Stimulated activated CD4-positive, alpha-beta T cell treated with anti-CD3 and anti-CD28 coated beads, TNF-alpha, amount 100 ng/mL, for 1 hour (primary cell): ENCODE data around the gene MPP4.

ENCODE experiments used
- DNase-seq, 3 donors: peaks; one replicate each; pipeline ENCODE4 v3.0.0-alpha.2; 2020; ENCODE audit warnings: low read depth in 3 of 3, low spot score in 1 of 3

The MPP4 gene

DNA sequence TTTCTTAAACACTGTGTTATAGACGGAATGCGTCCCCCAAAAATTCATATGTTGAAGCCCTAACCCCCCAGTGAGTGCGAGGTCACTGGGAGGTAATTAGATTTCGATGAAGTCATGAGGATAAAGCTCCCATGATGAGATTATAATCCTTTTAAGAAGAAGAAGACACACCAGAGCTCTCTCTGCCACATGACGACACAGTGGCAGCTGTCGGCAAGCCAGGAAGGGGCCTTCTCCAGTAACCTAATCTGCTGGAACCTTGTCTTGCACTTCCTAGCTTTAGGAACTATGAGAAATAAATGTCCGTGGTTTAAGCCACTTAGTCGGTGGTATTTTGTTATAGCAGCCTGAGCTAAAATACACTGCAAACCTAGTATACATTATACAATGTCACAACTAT is 67.4 kb downstream of the MPP4 start:
- DNase-seq = no peak

DNA sequence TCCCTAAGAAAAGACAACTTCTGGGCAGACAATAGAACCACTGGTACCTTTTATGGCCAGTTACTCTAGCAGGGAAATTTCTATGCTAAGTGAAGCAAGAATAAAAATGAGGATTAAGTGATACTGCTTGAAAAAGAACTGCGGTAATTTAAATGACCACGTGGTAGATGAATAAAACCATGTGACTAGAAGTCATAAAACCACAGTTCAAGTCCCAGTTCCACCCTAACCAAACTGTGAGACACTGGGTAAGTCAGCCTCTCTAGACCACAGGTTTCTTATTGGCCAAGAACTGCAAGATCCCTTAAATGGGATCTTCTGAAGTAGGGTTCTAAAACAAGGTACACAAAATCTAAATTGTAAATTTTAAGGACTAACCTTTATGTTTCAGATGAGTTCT is 67.9 kb downstream of the MPP4 start:
- DNase-seq = no peak

DNA sequence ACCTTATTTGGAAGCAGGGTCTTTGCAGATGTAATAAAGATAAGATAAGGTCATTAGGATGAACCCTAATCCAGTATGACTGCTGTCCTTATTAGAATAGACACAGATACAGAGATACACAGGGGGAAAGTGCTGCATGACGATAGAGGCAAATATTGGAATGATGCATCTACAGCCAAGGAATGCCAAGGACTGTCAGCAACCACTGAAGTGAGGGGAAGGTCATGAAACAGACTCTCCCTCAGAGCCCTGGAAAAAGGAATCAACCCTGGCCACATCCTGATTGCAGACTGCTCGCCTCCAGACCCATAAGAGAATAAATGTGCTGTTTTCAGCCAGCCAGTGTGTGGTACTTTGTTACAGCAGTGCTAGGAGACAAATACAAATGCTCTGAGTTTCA is 69.9 kb downstream of the MPP4 start:
- DNase-seq = no peak

DNA sequence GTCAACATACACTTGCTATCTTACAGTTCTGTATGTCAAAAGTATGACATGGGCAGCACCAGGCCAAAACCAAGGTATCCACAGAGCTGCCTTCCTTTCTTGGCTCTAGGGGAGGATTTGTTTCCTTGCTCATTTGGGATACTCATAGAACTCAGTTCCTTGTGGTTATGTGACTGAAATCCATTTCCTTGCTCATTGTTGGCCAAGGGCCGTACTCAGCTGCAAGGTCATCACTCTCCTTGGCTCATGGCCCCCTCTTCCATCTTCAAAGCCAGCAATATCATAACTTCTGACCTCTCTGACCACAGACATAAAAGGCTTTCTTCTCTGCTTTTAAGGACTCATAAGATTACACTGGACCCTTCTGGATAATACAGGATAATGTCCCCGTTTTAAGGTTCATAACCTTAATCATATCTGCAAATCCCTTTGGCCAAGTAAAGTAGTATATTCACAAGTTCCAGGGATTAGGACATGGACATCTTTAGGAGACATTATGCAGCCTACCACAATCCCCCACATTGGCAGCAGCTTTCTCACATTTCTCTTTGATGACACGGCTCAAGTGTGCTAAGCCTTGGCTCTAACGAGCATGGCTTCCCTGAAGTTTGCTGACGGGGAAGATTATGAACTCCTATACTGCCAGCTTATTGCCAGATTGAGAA is 76.0 kb downstream of the MPP4 start:
- no peak for DNase-seq

DNA sequence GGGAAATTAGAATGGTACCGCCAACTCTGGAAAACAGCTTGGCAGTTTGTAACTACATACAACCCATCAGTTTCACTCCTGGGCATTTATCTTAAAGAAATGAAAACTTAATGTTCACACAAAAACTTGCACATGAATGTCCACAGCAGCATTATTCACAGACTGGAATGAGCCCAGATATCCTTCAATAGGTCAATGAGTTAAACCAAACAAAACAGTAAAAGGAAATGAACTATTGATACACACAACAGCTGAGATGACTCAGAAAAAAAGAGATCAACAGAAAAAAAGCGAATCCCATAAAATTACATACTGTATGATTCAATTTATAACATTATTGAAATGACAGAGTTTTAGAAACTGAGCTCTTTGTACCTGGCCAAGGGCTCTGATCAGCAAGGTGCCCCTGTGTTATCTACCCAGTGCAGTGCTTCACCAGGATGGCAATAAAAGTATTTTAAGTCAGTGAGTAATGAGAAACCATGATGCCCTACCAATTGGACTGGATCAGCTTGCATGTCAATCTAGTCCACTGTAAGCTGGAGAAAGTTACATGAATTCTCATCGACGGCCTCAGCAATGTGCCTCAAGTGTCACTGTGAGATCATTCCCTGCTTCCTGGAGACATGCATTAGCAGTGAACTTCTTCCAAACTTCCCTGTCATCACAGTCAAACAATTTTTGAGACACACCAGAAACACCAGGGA is 77.0 kb downstream of the MPP4 start:
- DNase-seq = no peak

DNA sequence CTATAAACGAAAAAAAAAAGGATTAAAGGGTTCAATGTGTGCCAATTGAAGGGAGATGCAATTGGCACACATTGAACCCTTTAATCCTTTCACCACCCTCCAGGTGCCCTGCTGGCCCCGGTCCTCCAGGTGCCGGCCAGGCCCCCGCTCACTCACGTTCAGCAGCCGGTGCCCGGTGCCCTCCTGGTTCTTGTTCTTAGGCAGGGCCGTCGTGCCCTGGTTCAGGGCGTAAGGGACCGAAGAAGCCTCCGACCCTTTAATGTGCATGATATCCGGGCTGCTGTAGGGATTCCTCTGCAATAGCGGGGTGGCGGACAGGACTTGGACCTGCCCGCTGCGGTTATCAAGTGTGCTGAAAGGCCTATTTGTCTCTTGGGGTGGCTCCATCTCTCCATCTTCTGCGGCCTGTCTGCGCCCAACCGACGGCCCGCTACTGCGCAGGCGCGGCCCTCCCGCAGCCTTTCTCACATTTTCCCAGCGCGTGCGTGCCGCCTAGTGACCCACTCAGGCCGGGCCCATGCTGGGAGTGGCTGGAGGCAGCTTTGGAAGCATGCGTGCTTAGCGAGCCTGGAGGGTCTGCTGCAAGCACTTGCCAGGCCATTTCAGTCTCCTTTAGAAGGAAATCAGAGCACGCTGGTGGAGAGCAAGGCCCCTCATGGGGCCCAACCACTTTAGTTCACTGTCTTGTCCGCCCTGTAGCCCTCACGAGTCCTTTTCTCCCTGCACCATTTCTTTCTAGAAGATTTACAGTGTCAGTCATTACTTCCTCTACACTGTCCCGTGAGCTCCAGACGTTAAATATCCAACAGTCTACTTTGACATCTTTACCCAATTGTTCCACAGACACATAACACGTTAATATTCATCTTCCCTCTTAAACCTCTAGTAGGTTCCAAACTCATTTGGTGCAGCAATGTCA is 79.4 kb downstream of the MPP4 start:
- no peak for DNase-seq

DNA sequence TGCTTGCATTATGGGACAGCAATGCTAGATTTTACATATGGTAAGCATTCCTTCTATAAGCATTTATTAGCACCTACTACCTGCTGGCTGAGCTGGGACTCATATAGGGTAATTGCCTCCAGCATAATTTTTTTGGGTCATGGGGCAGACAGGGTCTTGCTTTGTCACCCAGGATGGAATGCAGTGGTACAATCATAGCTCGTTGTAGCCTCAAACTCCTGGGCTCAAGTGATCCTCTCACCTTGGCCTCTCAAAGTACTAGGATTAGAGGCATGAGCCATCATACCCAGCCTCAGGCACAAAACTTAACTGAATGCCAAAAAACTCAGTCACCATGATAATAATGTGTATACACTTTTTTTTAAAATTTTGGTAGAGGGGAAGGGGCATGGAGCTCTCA is 90.4 kb downstream of the MPP4 start:
- no peak for DNase-seq

DNA sequence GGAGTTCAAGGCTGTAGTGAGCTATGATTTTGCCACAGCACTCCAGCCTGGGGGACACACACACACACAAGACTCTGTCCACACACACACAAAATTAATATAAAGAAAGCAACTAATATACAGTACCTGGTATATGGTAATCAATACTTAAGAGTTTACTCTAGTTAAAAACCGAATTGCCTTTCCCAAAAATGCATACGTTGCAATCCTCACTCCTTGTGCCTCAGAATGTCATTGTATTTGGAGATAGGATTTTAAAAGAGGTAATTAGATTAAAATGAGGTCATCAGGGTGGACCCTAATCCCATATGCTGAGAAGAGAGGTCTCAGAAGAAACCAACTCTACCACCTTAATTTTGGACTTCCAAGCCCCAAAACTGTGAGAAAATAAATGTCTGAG is 90.9 kb downstream of the MPP4 start:
- no peak for DNase-seq

DNA sequence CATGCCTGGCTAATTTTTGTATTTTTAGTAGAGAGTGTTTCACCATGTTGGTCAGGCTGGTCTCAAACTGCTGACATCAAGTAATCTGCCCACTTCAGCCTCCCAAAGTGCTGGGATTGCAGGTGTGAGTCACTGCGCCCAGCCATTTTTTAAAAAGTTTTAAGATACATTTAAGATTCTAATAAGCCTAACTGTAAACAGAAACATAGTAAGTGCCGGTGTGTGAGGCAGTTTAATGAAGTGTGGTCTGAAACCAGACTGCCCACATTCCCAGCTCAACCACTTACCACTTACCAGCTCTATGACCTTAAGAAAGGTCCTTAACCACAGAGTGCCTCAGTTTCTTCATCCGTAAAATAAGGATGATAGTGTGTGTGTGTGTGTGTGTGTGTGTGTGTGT is 97.5 kb downstream of the MPP4 start:
- DNase-seq = no peak

DNA sequence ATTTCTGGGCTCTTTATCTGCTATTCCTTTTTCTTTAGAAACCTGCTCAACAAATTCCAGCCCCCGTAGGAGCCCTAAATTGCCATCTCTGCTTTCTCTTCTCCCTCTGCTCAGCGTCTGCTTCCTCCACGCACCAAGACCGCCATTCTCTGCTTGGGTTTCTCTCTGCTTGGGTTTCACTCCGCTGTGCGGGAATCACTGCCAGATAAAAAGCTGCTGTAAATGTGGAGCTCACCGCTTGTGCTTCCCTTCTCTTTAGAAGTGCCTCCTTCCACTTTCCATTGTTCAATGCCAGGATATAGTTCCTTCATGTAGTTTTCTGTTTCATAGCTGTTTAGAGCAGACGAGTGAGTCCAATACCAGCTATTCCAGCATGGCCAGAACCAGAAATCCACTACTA is 101.0 kb downstream of the MPP4 start:
- no peak for DNase-seq
